ENCODE results near the gene STAMBPL1. TPM values are rescaled to one million over a fixed set of nuclear protein-coding genes. Genes with fewer than 3 reads are reported as not detected.

STAMBPL1 gene
- total RNA-seq, 1 donor from 2014 or later = 6.8 TPM

GRCh38 chr10:88953662-88954061 is 73.6 kb downstream of the STAMBPL1 start:
- ATAC-seq = no peak
- intact Hi-C loops (cut with DNase I) = no loop called here
- DNase-seq = no peak
- no peaks in the 10 kb centered on the region for H3K36me3 ChIP-seq
- no peaks in the 10 kb centered on the region for H3K4me1 ChIP-seq
- H3K4me3 ChIP-seq = no peak overlapping the region
- TF ChIP-seq CTCF (IDR thresholded peaks at IDR 0.05) = no peak
- no peaks in the 10 kb centered on the region for H3K9me3 ChIP-seq
- H3K27me3 ChIP-seq = no peaks in the 10 kb centered on the region
- peak overlapping the region; percentile 3 for H3K27ac ChIP-seq

- no peak overlapping the region for H3K27ac ChIP-seq
- no peak overlapping the region for H3K4me3 ChIP-seq
- no peak for ATAC-seq
- DNase-seq = no peak
- no peaks in the 10 kb centered on the region for H3K36me3 ChIP-seq
- TF ChIP-seq CTCF (IDR thresholded peaks at IDR 0.05) = no peak
- no peaks in the 10 kb centered on the region for H3K4me1 ChIP-seq
- intact Hi-C loops (cut with DNase I) = no loop called here
- H3K27me3 ChIP-seq = no peaks in the 10 kb centered on the region
- no peaks in the 10 kb centered on the region for H3K9me3 ChIP-seq
These were observed 74.5 kb downstream of the STAMBPL1 start for GRCh38 chr10:88954458-88955083.

GRCh38 chr10:88957381-88957780 is 77.3 kb downstream of the STAMBPL1 start:
- Histone ChIP-seq H3K36me3 (no peaks in the 10 kb centered on the region), H3K27ac (no peak overlapping the region), H3K9me3 (no peaks in the 10 kb centered on the region), H3K4me3 (no peak overlapping the region), H3K27me3 (no peaks in the 10 kb centered on the region), H3K4me1 (no peaks in the 10 kb centered on the region)
- no peak for DNase-seq
- intact Hi-C loops (cut with DNase I) = no loop called here
- no peak for TF ChIP-seq CTCF (IDR thresholded peaks at IDR 0.05)
- ATAC-seq = no peak

- TF ChIP-seq CTCF (IDR thresholded peaks at IDR 0.05) = no peak
- Histone ChIP-seq H3K36me3 (no peaks in the 10 kb centered on the region), H3K4me1 (no peaks in the 10 kb centered on the region), H3K9me3 (no peaks in the 10 kb centered on the region), H3K4me3 (no peak overlapping the region), H3K27ac (no peak overlapping the region), H3K27me3 (no peaks in the 10 kb centered on the region)
- DNase-seq = no peak
- no peak for ATAC-seq
- intact Hi-C loops (cut with DNase I) = no loop called here
These were observed 78.7 kb downstream of the STAMBPL1 start for GRCh38 chr10:88958721-88959120.

GRCh38 chr10:88960802-88961201 is 80.8 kb downstream of the STAMBPL1 start:
- no peak overlapping the region for H3K27ac ChIP-seq
- intact Hi-C loops (cut with DNase I) = no loop called here
- H3K4me3 ChIP-seq = no peak overlapping the region
- H3K4me1 ChIP-seq = no peaks in the 10 kb centered on the region
- DNase-seq = no peak
- no peak for ATAC-seq
- H3K36me3 ChIP-seq = no peaks in the 10 kb centered on the region
- H3K27me3 ChIP-seq = no peaks in the 10 kb centered on the region
- H3K9me3 ChIP-seq = no peaks in the 10 kb centered on the region
- TF ChIP-seq CTCF (IDR thresholded peaks at IDR 0.05) = no peak

- no peaks in the 10 kb centered on the region for H3K9me3 ChIP-seq
- no peaks in the 10 kb centered on the region for H3K36me3 ChIP-seq
- no peaks in the 10 kb centered on the region for H3K27me3 ChIP-seq
- no peak overlapping the region for H3K27ac ChIP-seq
- TF ChIP-seq CTCF (IDR thresholded peaks at IDR 0.05) = no peak
- intact Hi-C loops (cut with DNase I) = no loop called here
- peaks cover 1% of the 10 kb centered on the region for H3K4me1 ChIP-seq
- DNase-seq (no peak), ATAC-seq (no peak)
- no peak overlapping the region for H3K4me3 ChIP-seq
These were observed 81.2 kb downstream of the STAMBPL1 start for GRCh38 chr10:88961266-88961665.

Measured in upper lobe of right lung (tissue), 1 donor.